ENCODE results near the gene ITGB4.

- no peak for TF ChIP-seq CTCF (conservative IDR thresholded peaks at IDR 0.05; ENCODE audit: low read depth in 2 of 2)
- TF ChIP-seq ZNF462 (CRISPR knock-in tag; IDR thresholded peaks at IDR 0.05) = no peak
- no peak for TF ChIP-seq EZH2phosphoT487 (IDR thresholded peaks at IDR 0.05; ENCODE audit: unreplicated experiment)
- no peak for TF ChIP-seq POLR2AphosphoS5 (IDR thresholded peaks at IDR 0.05; ENCODE audit: low read depth)
- TF ChIP-seq EZH2 (IDR thresholded peaks at IDR 0.05; ENCODE audit: low read depth, unreplicated experiment) = no peak
- TF ChIP-seq CREB1 (CRISPR knock-in tag; IDR thresholded peaks at IDR 0.05; ENCODE audit: low read depth) = no peak
- no peak for TF ChIP-seq ETS1 (IDR thresholded peaks at IDR 0.05)
- TF ChIP-seq ZNF114 (CRISPR knock-in tag; IDR thresholded peaks at IDR 0.05) = no peak
- no peak for TF ChIP-seq REST (IDR thresholded peaks at IDR 0.05; ENCODE audit: unreplicated experiment)
- no peak for TF ChIP-seq JUNB (IDR thresholded peaks at IDR 0.05; ENCODE audit: unreplicated experiment)
- no peak for TF ChIP-seq NANOG (IDR thresholded peaks at IDR 0.05; ENCODE audit: borderline replicate concordance)
- no peak for TF ChIP-seq STAT1 (IDR thresholded peaks at IDR 0.05; ENCODE audit: unreplicated experiment)
These were observed 8.1 kb downstream of the ITGB4 start for GRCh38 chr17:75729351-75729750.

All from GM23338 (cell line).